IPS-18c (cell line): ENCODE data around the gene RHOXF2.
A peak's percentile ranks its signal among the peaks of the same experiment; 100 is the strongest.
"Not testable (repeated sequence)": the region's sequence is repeated elsewhere in the genome, so short reads cannot be mapped to it uniquely, and the experiment has no call there.

Experiments used
- H3K4me3 ChIP-seq: 2 replicates; pipeline ENCODE4 v1.7.0; 2013; ENCODE audit warnings: low read depth, mild to moderate bottlenecking, low read length, moderate library complexity; ENCODE audit not compliant: insufficient read depth
- H3K9me3 ChIP-seq: one replicate; pipeline ENCODE4 v1.6.1; 2013; ENCODE audit warnings: mild to moderate bottlenecking, low read length, moderate library complexity; ENCODE audit not compliant: control insufficient read depth, insufficient read depth

RHOXF2 gene, protein sequence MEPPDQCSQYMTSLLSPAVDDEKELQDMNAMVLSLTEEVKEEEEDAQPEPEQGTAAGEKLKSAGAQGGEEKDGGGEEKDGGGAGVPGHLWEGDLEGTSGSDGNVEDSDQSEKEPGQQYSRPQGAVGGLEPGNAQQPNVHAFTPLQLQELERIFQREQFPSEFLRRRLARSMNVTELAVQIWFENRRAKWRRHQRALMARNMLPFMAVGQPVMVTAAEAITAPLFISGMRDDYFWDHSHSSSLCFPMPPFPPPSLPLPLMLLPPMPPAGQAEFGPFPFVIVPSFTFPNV

DNA sequence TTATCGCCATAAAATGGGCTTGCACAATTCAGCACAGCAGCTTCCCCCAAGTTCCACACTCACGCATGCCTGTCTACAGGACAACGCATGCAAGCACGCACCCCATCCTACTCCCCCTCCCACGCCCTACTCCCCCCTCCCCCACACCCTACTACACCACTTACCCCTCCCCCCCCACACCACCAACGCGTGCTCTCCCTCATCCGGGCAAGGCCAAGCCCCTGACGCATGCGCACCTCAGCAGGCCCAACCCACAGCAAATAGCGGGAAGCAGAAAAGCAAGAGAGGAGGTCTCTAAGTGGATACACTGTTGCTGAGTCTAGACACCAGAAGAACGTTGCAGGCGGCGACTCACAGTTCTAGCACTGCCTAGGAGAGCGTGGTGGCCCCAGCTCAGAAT lies at the start of gene RHOXF2:
TSS of gene RHOXF2 (plus strand) at position 301 of the 400 bp plus-strand sequence. CDS start 138 bp downstream, outside the sequence.
- H3K9me3 ChIP-seq, H3K4me3 ChIP-seq: not testable (repeated sequence)

DNA sequence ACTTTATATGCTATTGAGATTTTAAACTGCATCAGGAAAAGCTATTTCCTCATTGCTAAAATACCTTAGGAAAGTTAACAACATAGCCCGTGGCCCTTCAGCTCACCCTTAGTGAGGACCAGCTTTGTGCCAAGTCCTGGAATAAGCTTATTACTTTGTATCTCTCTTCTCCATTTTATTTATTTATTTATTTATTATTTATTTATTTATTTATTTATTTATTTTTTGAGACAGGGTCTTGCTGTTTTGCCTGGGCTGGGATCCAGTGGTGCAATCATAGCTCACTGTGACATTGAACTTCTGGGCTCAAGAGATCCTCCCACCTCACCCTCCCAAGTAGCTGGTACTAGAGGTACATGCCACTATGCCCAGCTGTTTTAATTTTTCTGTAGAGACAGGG lies 49.0 kb upstream of the RHOXF2 start:
- H3K9me3 ChIP-seq: peaks cover 2% of the 10 kb centered on the region
- no peak overlapping the region for H3K4me3 ChIP-seq

DNA sequence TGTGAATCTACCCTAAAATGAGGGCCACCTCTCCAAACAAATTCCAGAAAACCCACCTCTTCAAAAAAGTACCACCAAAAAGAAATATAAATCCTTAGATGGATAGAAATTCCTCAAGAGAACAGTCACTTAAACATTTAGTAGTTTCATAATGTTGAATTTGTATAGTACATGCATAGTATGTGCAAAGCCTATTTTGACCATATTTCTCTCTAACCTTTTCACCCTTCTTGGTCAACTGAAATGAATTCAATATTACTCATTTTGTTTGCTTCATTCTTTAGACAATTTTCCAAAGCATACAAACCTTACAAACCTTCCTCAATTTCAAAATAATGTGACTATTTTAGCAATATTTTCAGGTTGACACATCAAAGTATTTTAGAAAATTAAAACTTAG lies 46.8 kb upstream of the RHOXF2 start:
- H3K4me3 ChIP-seq: no peak overlapping the region
- peaks cover 2% of the 10 kb centered on the region for H3K9me3 ChIP-seq

DNA sequence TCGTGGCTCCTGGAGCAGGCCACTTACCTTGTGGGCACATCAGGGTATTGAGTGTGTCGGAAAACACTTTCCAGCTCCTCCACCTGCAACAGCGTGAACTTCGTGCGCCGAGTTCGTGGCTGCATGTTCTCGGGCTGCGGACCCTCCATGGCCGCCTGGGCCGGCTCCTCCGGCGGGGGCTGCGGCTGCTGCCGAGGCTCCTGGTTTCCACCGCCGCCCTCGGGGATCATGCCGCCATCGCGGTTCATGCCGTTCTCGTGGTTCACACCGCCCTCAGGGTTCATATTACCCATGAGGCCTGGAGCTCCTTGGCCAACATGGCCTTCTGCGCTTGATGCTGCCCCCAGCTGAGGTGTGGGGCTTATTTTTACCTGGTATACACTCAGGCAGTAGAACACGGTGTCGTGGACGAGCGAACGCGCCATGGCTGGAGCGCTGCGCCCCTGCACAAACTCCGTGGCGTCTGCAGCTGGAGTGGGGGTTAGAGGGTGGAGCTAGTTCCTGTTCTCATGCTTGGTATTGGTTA lies 42.9 kb upstream of the RHOXF2 start, which contains the start of gene RHOXF1:
TSS of gene RHOXF1 (minus strand) at position 476 of the 526 bp plus-strand sequence. CDS start at position 425, 51 bp downstream.
- Histone ChIP-seq H3K9me3 (no peaks in the 10 kb centered on the region), H3K4me3 (no peak within 1 kb of the TSS)

DNA sequence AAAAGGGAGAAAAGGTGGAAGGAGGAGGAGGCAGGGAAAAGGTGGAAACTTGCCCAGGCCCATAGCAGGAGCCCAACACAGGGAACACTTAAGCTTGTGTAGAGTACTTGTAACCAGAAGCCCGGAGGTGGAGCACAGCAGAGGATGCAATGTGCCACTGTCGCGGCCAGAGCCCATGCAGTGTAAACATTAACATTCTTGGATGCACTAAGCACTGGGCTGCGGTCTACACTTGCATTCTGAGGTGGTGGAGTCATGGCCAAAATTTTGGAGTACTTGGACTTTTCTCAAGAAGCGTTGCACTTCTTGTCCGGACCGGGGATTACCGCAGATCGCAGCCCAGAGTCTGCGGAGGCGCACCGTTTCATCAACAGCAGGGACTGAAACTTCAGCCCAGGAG lies 38.2 kb upstream of the RHOXF2 start:
- H3K9me3 ChIP-seq: peaks cover 2% of the 10 kb centered on the region
- H3K4me3 ChIP-seq: no peak overlapping the region

DNA sequence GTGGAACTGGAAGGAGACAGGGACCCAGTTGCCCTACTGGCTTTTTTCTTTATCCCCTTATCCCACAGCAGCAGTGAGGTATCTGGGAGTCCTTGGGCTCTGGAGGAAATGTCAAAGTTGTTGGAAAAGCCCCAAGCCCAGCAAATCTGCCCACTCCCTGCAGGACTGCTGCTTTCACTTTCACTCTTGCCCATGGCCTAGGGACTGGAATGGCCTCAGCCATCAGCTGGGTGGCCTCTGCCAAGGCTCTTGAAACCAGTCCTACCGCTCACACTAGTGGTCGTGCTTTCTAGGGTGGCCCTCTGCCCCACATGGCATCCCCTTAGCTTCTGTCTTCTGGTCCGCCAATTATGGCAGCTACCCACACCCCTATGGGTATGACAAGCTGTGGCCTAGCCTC lies 33.0 kb upstream of the RHOXF2 start:
- Histone ChIP-seq H3K9me3 (peaks cover 2% of the 10 kb centered on the region), H3K4me3 (no peak overlapping the region)

DNA sequence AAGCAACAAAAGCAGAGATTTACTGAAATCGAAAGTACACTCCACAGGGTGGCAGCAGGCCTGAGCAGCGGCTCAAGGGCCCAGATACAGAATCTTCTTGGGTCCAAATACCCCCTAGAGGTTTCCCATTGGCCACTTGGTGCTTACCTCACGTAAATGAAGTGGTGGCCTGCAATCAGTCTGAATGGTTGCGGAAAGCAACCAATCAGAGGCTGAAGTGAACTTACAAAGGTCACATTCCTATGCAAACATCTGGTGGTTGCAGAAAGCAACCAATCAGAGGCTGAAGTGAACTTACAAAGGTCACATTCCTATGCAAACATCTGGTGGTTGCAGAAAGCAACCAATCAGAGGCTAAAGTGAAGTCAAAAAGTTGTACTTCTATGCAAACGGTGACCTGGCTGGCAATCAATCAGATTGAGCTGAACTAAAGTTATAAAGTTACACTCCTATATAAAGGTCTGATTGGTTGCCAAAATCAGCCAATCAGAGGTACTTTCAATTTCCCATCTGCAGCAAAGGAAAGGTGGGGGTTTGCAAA lies 30.0 kb upstream of the RHOXF2 start:
- H3K9me3 ChIP-seq, H3K4me3 ChIP-seq: not testable (repeated sequence)

DNA sequence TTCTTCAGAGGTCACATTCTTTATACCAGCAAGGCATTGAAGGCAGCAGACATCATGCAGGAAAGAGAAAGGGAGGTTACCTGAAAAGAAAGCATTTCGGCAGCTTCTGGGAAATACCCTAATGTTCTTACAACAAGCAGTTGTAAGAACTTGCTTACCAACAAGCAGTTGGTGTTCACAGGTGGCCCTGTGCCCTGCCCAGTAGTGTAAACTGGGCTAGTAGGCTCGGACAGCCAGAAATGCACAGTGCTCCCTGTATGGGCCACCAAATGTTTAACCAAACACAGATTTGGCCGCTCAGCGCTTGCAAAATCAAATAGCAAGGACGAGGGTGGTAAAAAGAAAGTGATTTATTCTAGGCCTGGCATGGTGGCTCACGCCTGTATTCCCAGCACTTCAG lies 22.3 kb upstream of the RHOXF2 start:
- H3K4me3 ChIP-seq: no peak overlapping the region
- no peaks in the 10 kb centered on the region for H3K9me3 ChIP-seq

DNA sequence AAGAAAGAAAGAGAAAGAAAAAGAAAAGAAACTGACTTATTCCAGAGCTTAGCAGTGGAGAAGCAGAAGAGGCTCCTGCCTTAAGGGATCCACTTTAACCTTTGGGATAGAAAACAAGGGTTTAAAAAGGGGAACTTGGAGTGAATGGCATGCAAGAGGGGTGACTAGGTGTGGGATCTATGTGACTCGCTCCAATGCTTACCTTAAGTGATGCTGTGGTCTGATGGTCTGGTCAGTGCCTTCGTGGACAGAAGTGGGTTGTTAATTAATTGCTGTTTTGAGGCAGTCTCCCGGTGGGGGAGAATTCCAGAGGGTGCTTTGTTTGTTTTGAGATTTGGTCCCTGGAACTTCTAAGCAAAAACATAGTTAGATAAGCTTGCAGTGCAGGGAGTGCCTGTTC lies 21.6 kb upstream of the RHOXF2 start:
- Histone ChIP-seq H3K9me3 (no peaks in the 10 kb centered on the region), H3K4me3 (no peak overlapping the region)

DNA sequence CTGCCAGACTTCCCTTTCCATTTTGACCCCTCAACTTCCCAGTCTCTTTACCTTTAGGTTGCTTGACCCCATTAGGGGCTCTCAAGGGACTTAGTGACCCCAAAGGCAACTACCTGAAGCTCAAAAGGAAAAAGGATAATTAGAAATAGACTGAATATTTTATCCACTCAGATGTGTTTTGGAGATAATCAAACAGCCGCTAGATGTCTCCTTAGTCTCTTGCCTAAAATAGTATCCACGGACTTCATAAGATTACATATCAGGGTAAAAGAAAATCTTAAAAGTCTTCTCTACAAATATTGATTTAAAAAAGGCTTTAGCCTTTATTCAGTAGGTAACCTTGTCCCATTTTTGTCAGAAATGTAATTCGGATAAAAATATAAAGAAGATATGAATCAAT lies 21.0 kb upstream of the RHOXF2 start:
- Histone ChIP-seq H3K9me3 (no peaks in the 10 kb centered on the region), H3K4me3 (no peak overlapping the region)

DNA sequence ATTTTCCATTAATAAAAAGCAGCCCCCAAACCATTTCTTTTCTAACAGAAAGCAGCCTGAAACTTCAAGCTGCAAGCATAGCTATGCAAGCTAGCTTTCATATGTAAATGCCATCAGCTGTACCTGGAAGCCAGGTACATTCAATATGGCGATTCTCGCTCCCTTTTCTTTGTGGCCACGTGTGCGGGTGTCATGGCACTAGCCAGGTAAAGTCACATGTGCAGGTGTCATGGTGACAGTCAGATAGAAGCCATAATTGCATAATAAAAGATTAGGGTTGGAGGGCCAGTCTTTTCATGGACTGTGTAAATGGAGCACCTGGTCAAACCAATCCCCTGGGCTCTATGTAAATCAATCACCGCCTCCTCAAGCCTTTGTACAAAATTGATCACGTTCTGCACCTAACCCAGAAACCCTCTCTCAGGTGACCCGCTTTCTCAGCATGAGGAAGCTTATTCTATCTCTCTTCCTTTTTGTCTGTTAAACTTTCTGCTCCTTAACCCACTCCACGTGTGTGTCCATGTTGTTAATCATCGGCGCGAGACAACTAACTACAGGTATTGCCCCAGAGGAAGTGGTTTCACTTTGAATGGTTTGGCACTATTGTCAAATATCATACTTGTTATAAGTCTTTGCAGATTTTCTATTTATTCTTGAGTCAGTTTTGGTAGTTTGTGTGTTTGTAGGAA lies 18.0 kb upstream of the RHOXF2 start:
- Histone ChIP-seq H3K4me3 (no peak overlapping the region), H3K9me3 (no peaks in the 10 kb centered on the region)

DNA sequence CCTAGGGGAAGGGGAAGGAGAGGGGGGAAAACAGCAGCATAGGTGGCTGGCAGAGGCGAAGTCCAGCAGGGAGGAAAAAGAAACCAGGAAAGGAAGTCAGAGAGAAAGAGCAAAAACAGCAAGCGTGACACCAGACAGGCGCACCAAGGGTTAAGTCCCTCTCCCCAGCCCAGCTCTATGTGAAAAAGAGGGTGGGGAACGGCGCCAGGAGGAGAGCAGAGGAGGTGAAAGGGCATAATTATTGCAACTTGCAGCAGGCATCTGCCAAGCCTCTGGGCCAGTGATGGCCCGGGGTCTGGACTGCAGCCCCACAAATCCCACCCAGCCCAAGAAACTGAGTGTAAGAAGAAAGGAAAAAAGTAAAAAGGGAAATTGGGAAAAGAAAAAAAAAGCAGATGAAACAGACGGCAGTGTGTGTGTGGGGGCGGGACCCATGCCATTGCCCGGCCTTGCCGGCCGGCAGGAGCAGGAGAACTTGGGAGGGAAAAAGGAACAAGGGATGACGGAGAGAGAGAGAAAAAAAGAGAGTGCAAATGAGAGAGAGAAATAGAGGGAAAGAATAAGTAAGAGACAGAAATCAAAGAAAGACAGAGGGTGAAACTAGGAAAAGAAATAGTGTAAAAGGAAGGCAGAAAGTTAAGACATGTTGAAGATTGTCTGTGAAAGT lies 14.1 kb upstream of the RHOXF2 start:
- H3K9me3 ChIP-seq: peaks cover 16% of the 10 kb centered on the region
- no peak overlapping the region; the same call in 1 of the 2 replicates for H3K4me3 ChIP-seq

DNA sequence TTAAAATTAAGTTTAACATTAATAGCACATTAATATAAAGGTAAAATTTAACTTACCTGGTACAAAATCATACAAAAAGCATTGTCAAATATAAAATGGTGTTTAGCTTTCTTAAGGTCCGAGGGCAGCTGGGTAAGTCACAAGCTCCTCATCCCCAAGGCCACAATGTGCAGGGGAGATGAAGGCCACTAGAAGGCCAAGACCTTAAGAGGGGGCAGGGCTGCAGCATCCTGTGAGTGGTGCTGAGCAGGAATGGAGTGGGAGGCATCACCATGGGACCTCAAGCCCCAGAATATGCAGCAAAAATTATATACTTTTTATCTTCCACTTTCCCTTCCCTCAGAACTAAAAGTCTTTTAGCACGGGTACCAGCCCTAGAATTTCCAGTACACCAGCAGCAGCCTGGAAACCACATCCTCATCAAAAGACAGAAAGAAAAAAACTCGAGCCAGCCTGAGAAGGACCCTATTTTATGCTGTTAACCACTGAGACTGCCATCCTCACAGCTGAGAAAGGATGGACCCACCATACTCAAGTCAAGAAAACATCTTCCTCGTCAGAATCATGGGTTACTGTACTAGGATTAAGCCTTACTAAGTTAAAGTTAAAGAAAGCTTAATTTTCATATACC lies 13.0 kb upstream of the RHOXF2 start:
- Histone ChIP-seq H3K9me3 (peaks cover 16% of the 10 kb centered on the region), H3K4me3 (no peak overlapping the region)

DNA sequence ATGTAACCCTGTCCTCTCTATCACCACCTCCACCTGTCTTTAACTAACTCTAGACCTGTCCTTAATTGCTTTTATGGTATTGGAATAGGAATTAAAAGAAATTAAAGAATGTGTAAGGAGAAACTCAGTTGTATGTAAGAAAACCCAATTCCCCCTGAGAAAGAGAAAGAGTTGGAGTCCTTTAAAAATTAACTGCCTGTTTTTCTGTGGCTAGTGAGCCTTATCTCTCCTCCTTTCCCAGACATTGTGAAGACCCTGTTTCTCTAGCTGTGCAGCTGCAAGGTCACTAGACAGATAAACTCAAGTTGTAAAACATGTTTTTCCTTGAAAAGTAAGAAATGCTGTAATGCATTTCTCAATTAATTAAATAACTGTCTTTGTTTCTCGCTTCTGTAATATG lies 12.1 kb upstream of the RHOXF2 start:
- not testable (repeated sequence) for H3K4me3 ChIP-seq
- H3K9me3 ChIP-seq: peaks cover 16% of the 10 kb centered on the region

DNA sequence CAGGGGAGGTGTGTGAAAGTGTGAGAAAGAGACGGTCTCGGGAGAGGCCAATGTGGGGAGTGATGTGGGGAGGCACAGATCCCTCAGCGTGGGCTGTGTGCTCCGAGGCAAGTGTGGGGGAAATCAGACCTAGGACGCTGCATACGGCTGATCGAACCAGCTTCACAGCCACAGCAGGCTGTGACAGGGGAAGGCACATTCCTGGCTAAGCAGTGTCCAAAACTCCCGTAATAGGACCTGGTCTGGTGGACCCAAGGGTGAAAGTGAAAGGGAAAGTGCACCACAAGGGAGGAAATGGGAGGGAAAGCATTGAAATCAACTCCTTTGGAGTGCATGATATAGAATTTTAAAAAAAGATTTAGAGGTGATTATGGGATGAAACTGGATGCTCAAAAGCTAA lies 10.9 kb upstream of the RHOXF2 start:
- H3K9me3 ChIP-seq: peaks cover 16% of the 10 kb centered on the region

DNA sequence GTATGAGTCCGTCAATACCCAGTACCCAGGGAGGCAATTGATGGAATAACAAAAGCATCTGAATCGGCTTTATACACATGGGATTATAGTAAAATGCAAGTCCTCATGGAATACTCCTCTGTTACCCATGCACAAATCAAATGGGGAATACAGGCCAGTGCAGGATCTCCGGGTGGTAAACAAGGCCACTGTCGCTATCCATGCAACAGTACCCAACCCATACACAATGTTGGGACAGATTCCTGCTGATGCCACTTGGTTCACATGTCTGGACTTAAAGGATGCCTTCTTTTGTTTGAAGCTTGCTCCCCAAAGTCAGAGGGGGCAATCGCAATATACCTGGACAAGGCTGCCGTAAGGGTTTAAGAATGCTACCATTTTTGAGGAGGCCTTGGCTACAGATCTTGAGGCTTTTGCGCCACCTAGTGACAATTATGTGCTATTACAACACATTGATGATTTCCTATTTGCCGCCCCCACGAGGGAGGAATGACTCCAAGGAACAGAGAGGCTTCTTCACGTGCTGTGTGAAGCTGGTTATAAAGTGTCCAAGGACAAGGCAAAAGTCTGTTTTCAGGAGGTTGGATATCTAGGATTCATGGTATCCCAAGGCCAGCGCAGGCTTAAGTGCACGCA lies 8.2 kb upstream of the RHOXF2 start:
- peaks cover 16% of the 10 kb centered on the region for H3K9me3 ChIP-seq
- H3K4me3 ChIP-seq: not testable (repeated sequence)

More for the DNA sequence above, 10.9 kb upstream of the RHOXF2 start:
- H3K4me3 ChIP-seq: peak overlapping the region; percentile 15; the same call in 1 of the 2 replicates

DNA sequence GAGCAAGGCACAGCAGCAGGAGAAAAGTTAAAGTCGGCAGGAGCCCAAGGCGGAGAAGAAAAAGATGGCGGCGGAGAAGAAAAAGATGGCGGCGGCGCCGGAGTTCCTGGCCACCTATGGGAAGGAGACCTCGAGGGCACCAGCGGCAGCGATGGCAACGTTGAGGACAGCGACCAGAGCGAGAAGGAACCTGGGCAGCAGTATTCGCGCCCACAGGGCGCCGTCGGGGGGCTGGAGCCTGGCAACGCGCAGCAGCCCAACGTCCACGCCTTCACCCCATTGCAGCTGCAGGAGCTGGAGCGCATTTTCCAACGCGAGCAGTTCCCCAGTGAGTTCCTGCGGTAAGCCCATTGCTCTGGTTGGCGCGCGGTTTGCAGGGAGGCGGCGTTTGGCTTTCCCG lies 673 bp downstream of the RHOXF2 start:
- H3K9me3 ChIP-seq, H3K4me3 ChIP-seq: not testable (repeated sequence)
